ENCODE results near the gene PCDHB1. TPM values are rescaled to one million over a fixed set of nuclear protein-coding genes. Genes with fewer than 3 reads are reported as not detected.

The PCDHB1 gene
- total RNA-seq, 1 experiment from 2014 or later: not detected

GRCh38 chr5:141002605-141002965 is 48.6 kb upstream of the PCDHB1 start:
- H3K4me3 ChIP-seq (replicated peaks in 1 of 2; ENCODE audit: low read depth in 1 of 2, low read length in 2 of 2): no peak overlapping the region
- peak overlapping the region; percentile 85 for H3K4me2 ChIP-seq (ENCODE audit: low read length)
- no peaks in the 10 kb centered on the region for H3K79me2 ChIP-seq (ENCODE audit: insufficient read depth, low read length)
- H4K20me1 ChIP-seq (ENCODE audit: insufficient read depth): no peaks in the 10 kb centered on the region
- no peaks in the 10 kb centered on the region for H3K36me3 ChIP-seq (ENCODE audit: control insufficient read depth in 1 of 2, insufficient read depth in 2 of 2, low read length in 2 of 2)
- H3K9me3 ChIP-seq (ENCODE audit: control insufficient read depth in 1 of 2, insufficient read depth in 1 of 2, low read depth in 1 of 2, low read length in 2 of 2): no peaks in the 10 kb centered on the region
- no TSS peak for BruUV-seq (replicated peaks)
- H3K27ac ChIP-seq (ENCODE audit: low read depth, low read length): peak overlapping the region; percentile 86
- DNase-seq (ENCODE audit: low read depth, low spot score) (no peak), ATAC-seq (no peak)
- H3K9me2 ChIP-seq (ENCODE audit: insufficient read depth): no peaks in the 10 kb centered on the region
- CTCF ChIA-PET: interaction anchor here (1.0 to 2.9 kb wide), 2 partner anchors 37 to 76 kb away, joined by 3 to 13 read pairs; partner anchors contain the start of gene PCDHAC1
- H3K9ac ChIP-seq (ENCODE audit: low read length): no peak overlapping the region
- RAD21 ChIA-PET (ENCODE audit: low non-redundant PET in 1 of 2, low total read pairs in 2 of 2, uncharacterized antibody in 2 of 2, unreplicated experiment in 2 of 2): no interaction called here
- peaks cover 38 to 44% of the 10 kb centered on the region in 2 experiments for H3K4me1 ChIP-seq (ENCODE audit: control insufficient read depth in 1 of 2, insufficient read depth in 2 of 2, low read length in 2 of 2)
- no peaks in the 10 kb centered on the region for H3K27me3 ChIP-seq (ENCODE audit: insufficient read depth, low read length)
- intact Hi-C loops (cut with micrococcal nuclease): loop anchor here (10.0 kb wide), 1 partner anchor 278 kb away; no protein-coding TSS in a partner anchor
- TF ChIP-seq EZH2phosphoT487 (IDR thresholded peaks at IDR 0.05; ENCODE audit: borderline replicate concordance) (no peak), SIN3A (IDR thresholded peaks at IDR 0.05; ENCODE audit: low read depth) (no peak), TCF7L2 (IDR thresholded peaks at IDR 0.05; ENCODE audit: borderline replicate concordance, extremely low read depth, insufficient read depth, insufficient read length) (no peak), POLR2AphosphoS5 (IDR thresholded peaks at IDR 0.05; ENCODE audit: low read depth, low read length) (no peak), CEBPB (IDR thresholded peaks at IDR 0.05; ENCODE audit: low read depth) (no peak), ELF1 (IDR thresholded peaks at IDR 0.05; ENCODE audit: borderline replicate concordance, low read depth) (no peak), FOSL1 (IDR thresholded peaks at IDR 0.05; ENCODE audit: low read depth) (no peak), JUND (IDR thresholded peaks at IDR 0.05) (no peak), MAX (IDR thresholded peaks at IDR 0.05) (no peak), RAD21 (IDR thresholded peaks at IDR 0.05; ENCODE audit: low read depth) (no peak), ZNF274 (IDR thresholded peaks at IDR 0.05; ENCODE audit: low read depth, low read length) (no peak), YY1 (IDR thresholded peaks at IDR 0.05; ENCODE audit: extremely low read depth, insufficient replicate concordance, low read depth, low read length) (no peak), SRF (IDR thresholded peaks at IDR 0.05; ENCODE audit: low read depth) (no peak), REST (IDR thresholded peaks at IDR 0.05; ENCODE audit: low read depth) (no peak), CBX3 (IDR thresholded peaks at IDR 0.05; ENCODE audit: low read depth) (no peak), ATF3 (IDR thresholded peaks at IDR 0.05) (no peak), POLR2A (IDR thresholded peaks at IDR 0.05; ENCODE audit: borderline replicate concordance, extremely low read depth, insufficient read depth, insufficient read length) (no peak)
- POLR2A ChIA-PET: interaction anchor here (1.0 kb wide), 1 partner anchor 15 kb away, joined by 3 read pairs; no protein-coding TSS in a partner anchor
- H2AFZ ChIP-seq (ENCODE audit: low read depth, low read length, poor library complexity, severe bottlenecking): peak overlapping the region; percentile 89
